ENCODE results near the gene CD300A. TPM values are rescaled to one million over a fixed set of nuclear protein-coding genes. Genes with fewer than 3 reads are reported as not detected.

The CD300A gene
- total RNA-seq, 2 donors from 2014 or later, result not detected

- peaks cover 8% of the 10 kb centered on the region for H3K9me3 Mint-ChIP-seq
- no peak for TF ChIP-seq CTCF (conservative IDR thresholded peaks at IDR 0.05)
- H3K36me3 Mint-ChIP-seq (ENCODE audit: low read depth), result no peaks in the 10 kb centered on the region
- no peak overlapping the region for H3K4me3 ChIP-seq (ENCODE audit: low read length)
- peak; percentile 28 for DNase-seq
- no peak overlapping the region for H3K27ac ChIP-seq (ENCODE audit: low read depth, low read length)
- peaks cover 45% of the 10 kb centered on the region for H3K27me3 Mint-ChIP-seq (ENCODE audit: insufficient read depth)
- no peaks in the 10 kb centered on the region for H3K4me1 ChIP-seq (ENCODE audit: control insufficient read depth, insufficient read depth, low read length)
- H3K27me3 ChIP-seq (ENCODE audit: control insufficient read depth, insufficient read depth, low read length, poor library complexity, severe bottlenecking), result peaks cover 5% of the 10 kb centered on the region
- H3K4me1 Mint-ChIP-seq, result no peaks in the 10 kb centered on the region
- no peak overlapping the region for H3K27ac Mint-ChIP-seq
- no peak overlapping the region for H3K4me3 Mint-ChIP-seq
- H3K9ac ChIP-seq (ENCODE audit: extremely low read depth, low read length, poor library complexity, severe bottlenecking), result no peak overlapping the region
- no peaks in the 10 kb centered on the region for H3K36me3 ChIP-seq (ENCODE audit: control insufficient read depth, insufficient read depth, low read length)
- WGBS, 2 experiments (ENCODE audit: insufficient coverage in 1 of 2, insufficient read length in 1 of 2), result 82 to 89% methylated on average over 5 of the region's 5 CpGs
- no peaks in the 10 kb centered on the region for H3K9me3 ChIP-seq (ENCODE audit: control insufficient read depth, low read length)
These were observed 60.6 kb downstream of the CD300A start for GRCh38 chr17:74527081-74527480.

- no peaks in the 10 kb centered on the region for H3K4me1 Mint-ChIP-seq
- no peak for DNase-seq
- 78 to 87% methylated on average over 4 to 8 of the region's 8 CpGs for WGBS, 2 experiments (ENCODE audit: insufficient coverage in 1 of 2, insufficient read length in 1 of 2)
- no peak overlapping the region for H3K27ac ChIP-seq (ENCODE audit: low read depth, low read length)
- H3K27me3 Mint-ChIP-seq (ENCODE audit: insufficient read depth), result peaks cover 42% of the 10 kb centered on the region
- H3K36me3 Mint-ChIP-seq (ENCODE audit: low read depth), result no peaks in the 10 kb centered on the region
- no peaks in the 10 kb centered on the region for H3K9me3 ChIP-seq (ENCODE audit: control insufficient read depth, low read length)
- H3K4me3 ChIP-seq (ENCODE audit: low read length), result no peak overlapping the region
- no peak for TF ChIP-seq CTCF (conservative IDR thresholded peaks at IDR 0.05)
- no peak overlapping the region for H3K4me3 Mint-ChIP-seq
- H3K36me3 ChIP-seq (ENCODE audit: control insufficient read depth, insufficient read depth, low read length), result no peaks in the 10 kb centered on the region
- H3K4me1 ChIP-seq (ENCODE audit: control insufficient read depth, insufficient read depth, low read length), result no peaks in the 10 kb centered on the region
- no peak overlapping the region for H3K9ac ChIP-seq (ENCODE audit: extremely low read depth, low read length, poor library complexity, severe bottlenecking)
- no peak overlapping the region for H3K27ac Mint-ChIP-seq
- peaks cover 6% of the 10 kb centered on the region for H3K9me3 Mint-ChIP-seq
- H3K27me3 ChIP-seq (ENCODE audit: control insufficient read depth, insufficient read depth, low read length, poor library complexity, severe bottlenecking), result peaks cover 5% of the 10 kb centered on the region
These were observed 61.3 kb downstream of the CD300A start for GRCh38 chr17:74527756-74528155.

GRCh38 chr17:74528491-74529199 lies 62.2 kb downstream of the CD300A start:
- no peaks in the 10 kb centered on the region for H3K36me3 ChIP-seq (ENCODE audit: control insufficient read depth, insufficient read depth, low read length)
- no peaks in the 10 kb centered on the region for H3K9me3 Mint-ChIP-seq
- H3K9ac ChIP-seq (ENCODE audit: extremely low read depth, low read length, poor library complexity, severe bottlenecking), result no peak overlapping the region
- 88 to 94% methylated on average over 3 to 8 of the region's 8 CpGs for WGBS, 2 experiments (ENCODE audit: insufficient coverage in 1 of 2, insufficient read length in 1 of 2)
- no peak overlapping the region for H3K4me3 ChIP-seq (ENCODE audit: low read length)
- no peak for TF ChIP-seq CTCF (conservative IDR thresholded peaks at IDR 0.05)
- peak; percentile 38 for DNase-seq
- no peak overlapping the region for H3K27ac ChIP-seq (ENCODE audit: low read depth, low read length)
- no peak overlapping the region for H3K27ac Mint-ChIP-seq
- H3K4me3 Mint-ChIP-seq, result no peak overlapping the region
- no peaks in the 10 kb centered on the region for H3K36me3 Mint-ChIP-seq (ENCODE audit: low read depth)
- no peaks in the 10 kb centered on the region for H3K4me1 Mint-ChIP-seq
- peaks cover 33% of the 10 kb centered on the region for H3K27me3 Mint-ChIP-seq (ENCODE audit: insufficient read depth)
- H3K27me3 ChIP-seq (ENCODE audit: control insufficient read depth, insufficient read depth, low read length, poor library complexity, severe bottlenecking), result peaks cover 5% of the 10 kb centered on the region
- H3K4me1 ChIP-seq (ENCODE audit: control insufficient read depth, insufficient read depth, low read length), result no peaks in the 10 kb centered on the region
- H3K9me3 ChIP-seq (ENCODE audit: control insufficient read depth, low read length), result no peaks in the 10 kb centered on the region

All from endodermal cell (in vitro differentiated cells).